ENCODE results near the gene GNGT2. TPM values are rescaled to one million over a fixed set of nuclear protein-coding genes. Genes with fewer than 3 reads are reported as not detected.

GNGT2 gene
- polyA plus RNA-seq (ENCODE audit: insufficient read length in 4 of 4) = 1 to 10 TPM; 1.4 to 1.8 (median 1.6) TPM

- DNase-seq (ENCODE audit: low read depth in 4 of 4, low spot score in 2 of 4) = peak in 1 of 4 donors; percentile 21
Measured at GRCh38 chr17:49210158-49211029, at the start of gene GNGT2, which contains the start of gene ABI3. GNGT2 (minus strand) TSS chr17:49210574; CDS start chr17:49207422, 3,152 bp downstream. ABI3 (plus strand) TSS chr17:49210707; CDS start chr17:49210725, 18 bp downstream.

GRCh38 chr17:49259663-49260010 lies 49.3 kb upstream of the GNGT2 start:
- DNase-seq (ENCODE audit: low read depth in 4 of 4, low spot score in 2 of 4) = no peak

GRCh38 chr17:49258394-49258793 lies 48.0 kb upstream of the GNGT2 start:
- no peak for DNase-seq (ENCODE audit: low read depth in 4 of 4, low spot score in 2 of 4)

GRCh38 chr17:49255125-49255524 lies 44.8 kb upstream of the GNGT2 start:
- DNase-seq (ENCODE audit: low read depth in 4 of 4, low spot score in 2 of 4) = no peak

GRCh38 chr17:49254066-49254465 lies 43.7 kb upstream of the GNGT2 start:
- no peak for DNase-seq (ENCODE audit: low read depth in 4 of 4, low spot score in 2 of 4)

- DNase-seq (ENCODE audit: low read depth in 4 of 4, low spot score in 2 of 4) = no peak
Measured at GRCh38 chr17:49252148-49252695, 41.8 kb upstream of the GNGT2 start.

GRCh38 chr17:49249890-49250522 lies 39.6 kb upstream of the GNGT2 start:
- no peak for DNase-seq (ENCODE audit: low read depth in 4 of 4, low spot score in 2 of 4)

- no peak for DNase-seq (ENCODE audit: low read depth in 4 of 4, low spot score in 2 of 4)
Measured at GRCh38 chr17:49249292-49249794, 39.0 kb upstream of the GNGT2 start.

- DNase-seq (ENCODE audit: low read depth in 4 of 4, low spot score in 2 of 4) = no peak
Measured at GRCh38 chr17:49247944-49248343, 37.6 kb upstream of the GNGT2 start.

GRCh38 chr17:49244839-49245238 lies 34.5 kb upstream of the GNGT2 start:
- DNase-seq (ENCODE audit: low read depth in 4 of 4, low spot score in 2 of 4) = no peak

GRCh38 chr17:49242813-49243212 lies 32.4 kb upstream of the GNGT2 start:
- DNase-seq (ENCODE audit: low read depth in 4 of 4, low spot score in 2 of 4) = no peak

- DNase-seq (ENCODE audit: low read depth in 4 of 4, low spot score in 2 of 4) = no peak
Measured at GRCh38 chr17:49241692-49242397, 31.5 kb upstream of the GNGT2 start.

GRCh38 chr17:49241040-49241439 lies 30.7 kb upstream of the GNGT2 start:
- DNase-seq (ENCODE audit: low read depth in 4 of 4, low spot score in 2 of 4) = no peak

- DNase-seq (ENCODE audit: low read depth in 4 of 4, low spot score in 2 of 4) = no peak
Measured at GRCh38 chr17:49240619-49241018, 30.2 kb upstream of the GNGT2 start.

- no peak for DNase-seq (ENCODE audit: low read depth in 4 of 4, low spot score in 2 of 4)
Measured at GRCh38 chr17:49239963-49240362, 29.6 kb upstream of the GNGT2 start.

- DNase-seq (ENCODE audit: low read depth in 4 of 4, low spot score in 2 of 4) = no peak
Measured at GRCh38 chr17:49235896-49236295, 25.5 kb upstream of the GNGT2 start.

- no peak for DNase-seq (ENCODE audit: low read depth in 4 of 4, low spot score in 2 of 4)
Measured at GRCh38 chr17:49234509-49235080, 24.2 kb upstream of the GNGT2 start.

GRCh38 chr17:49231563-49231894 lies 21.2 kb upstream of the GNGT2 start:
- DNase-seq (ENCODE audit: low read depth in 4 of 4, low spot score in 2 of 4) = no peak

GRCh38 chr17:49230636-49231562 lies 20.5 kb upstream of the GNGT2 start, which contains the start of gene PHOSPHO1:
PHOSPHO1 (minus strand) TSS chr17:49230787; CDS start chr17:49226691, 4,096 bp downstream.
- peak in 2 of 4 donors; percentile 75 to 77 for DNase-seq (ENCODE audit: low read depth in 4 of 4, low spot score in 2 of 4)
